ENCODE data around the gene CDADC1.
A peak's percentile ranks its signal among the peaks of the same experiment; 100 is the strongest.
"Not testable (repeated sequence)": the region's sequence is repeated elsewhere in the genome, so short reads cannot be mapped to it uniquely, and the experiment has no call there.

Gene CDADC1

GRCh38 chr13:49240017-49240416, 7.7 kb upstream of the CDADC1 start:
- DNase-seq = peak; percentile 37 to 45

DNA sequence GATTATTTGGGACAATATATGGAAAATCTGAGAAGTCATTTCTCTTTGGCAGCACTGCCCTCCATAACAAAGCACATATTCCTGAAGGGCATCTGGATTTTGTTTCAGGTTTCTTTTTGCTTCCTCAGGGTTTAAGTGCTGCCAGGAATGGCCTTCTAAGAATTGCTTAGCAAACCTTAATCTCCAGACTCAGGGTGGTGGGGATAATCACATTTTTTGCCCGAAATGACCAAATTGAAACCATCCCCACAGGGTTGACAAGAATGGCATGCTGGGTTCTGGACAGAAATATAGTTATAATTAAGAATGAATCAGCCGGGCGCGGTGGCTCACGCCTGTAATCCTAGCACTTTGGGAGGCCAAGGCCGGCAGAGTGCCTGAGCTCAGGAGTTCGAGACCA, 6.4 kb upstream of the CDADC1 start:
- no peak for DNase-seq

DNA sequence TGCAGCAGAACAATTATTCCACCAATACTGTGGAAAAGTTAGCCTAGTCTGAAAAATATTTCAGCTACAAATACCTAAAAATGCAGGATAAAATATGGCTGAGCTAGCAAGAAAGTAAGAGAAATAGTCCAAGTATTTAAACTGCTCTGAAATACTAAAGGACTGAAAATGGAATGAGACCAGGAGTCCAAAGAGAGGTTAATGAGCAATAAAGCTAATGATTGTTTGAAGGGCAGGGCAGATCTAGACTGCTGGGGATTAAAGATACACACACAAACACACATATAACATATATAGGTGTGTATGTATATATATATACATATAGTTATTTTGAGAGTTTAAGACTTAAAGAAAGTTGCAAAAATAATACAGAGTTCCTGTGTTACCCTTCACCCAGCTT, 2.6 kb upstream of the CDADC1 start:
- DNase-seq = no peak

GRCh38 chr13:49246850-49247642, 679 bp upstream of the CDADC1 start:
- DNase-seq = no peak

DNA sequence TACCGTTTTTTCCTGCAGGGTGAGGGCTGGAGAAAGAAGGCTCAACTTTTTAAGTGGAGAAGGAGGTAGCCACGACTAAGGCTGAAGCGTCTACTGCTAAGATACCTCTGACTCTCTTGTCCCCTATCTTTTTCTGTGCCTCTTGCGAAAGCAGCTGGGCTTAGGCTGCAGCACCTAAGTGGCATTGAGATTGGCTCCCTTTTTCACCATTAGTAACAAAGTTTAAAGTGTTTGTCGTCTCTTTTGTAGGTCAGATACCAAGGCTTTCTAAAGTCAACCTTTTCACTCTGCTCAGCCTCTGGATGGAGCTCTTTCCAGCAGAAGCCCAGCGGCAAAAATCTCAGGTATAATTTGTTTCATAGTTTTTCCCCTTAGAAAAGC, 887 bp downstream of the CDADC1 start:
- DNase-seq = no peak

DNA sequence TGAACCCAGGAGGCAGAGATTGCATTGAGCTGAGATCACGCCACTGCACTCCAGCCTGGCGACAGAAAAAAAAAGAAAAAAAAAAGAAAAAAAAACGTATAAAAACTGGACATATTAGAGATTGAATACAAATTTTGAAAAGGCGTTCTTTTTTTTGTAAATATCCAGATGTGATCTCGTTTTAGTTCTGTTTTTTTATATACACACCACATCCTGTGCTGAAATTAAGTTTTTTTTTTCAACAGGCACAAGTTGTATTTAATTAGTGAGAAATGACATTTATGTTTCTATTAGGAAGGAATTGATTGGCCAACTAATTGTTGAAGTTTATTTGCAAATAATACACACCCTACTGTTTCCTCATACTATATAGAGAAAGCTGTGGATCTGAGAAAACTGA, 3.6 kb downstream of the CDADC1 start:
- DNase-seq = no peak

- no peak for DNase-seq
These were observed 5.6 kb downstream of the CDADC1 start for GRCh38 chr13:49253310-49253709.

DNA sequence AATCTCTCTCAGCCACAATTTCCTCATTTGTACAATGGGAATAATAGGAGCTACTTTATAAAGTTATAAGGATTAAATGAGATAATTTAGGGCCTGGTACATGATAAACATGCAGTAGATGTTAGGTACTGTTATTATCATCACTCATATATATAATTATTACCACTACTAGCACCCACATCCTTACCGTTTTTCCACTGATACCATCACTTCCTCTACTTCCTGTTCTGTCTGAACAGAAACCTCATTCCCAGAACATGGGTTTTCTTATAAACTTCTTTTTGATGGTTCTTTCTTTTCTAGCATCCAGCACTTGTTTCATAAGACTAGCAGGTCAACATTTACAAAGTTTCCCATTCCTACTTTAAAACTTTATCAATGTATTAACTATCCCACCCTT, 6.3 kb downstream of the CDADC1 start:
- no peak for DNase-seq

DNA sequence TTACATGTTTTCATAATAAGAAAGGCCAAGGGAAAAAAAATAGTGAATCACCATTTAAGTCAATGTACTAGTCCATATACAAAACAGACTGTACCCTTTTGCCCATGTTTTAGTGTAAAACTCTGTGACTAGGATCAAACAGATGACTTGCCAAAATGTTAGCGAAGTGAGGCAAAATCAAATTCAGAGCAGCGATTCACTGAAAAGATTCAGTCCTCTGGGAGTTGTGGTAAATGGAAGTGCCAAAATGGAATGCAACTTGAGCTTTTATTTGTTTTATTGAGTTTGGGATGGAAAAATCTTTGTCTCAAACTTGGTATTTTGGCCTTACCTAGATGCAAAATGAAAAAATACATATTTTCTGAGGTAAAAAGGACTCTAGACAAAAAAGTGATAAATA, 9.1 kb downstream of the CDADC1 start:
- DNase-seq = no peak

- DNase-seq = no peak
These were observed 10.5 kb downstream of the CDADC1 start for GRCh38 chr13:49258089-49258796.

- no peak for DNase-seq
These were observed 11.9 kb downstream of the CDADC1 start for GRCh38 chr13:49259586-49259985.

GRCh38 chr13:49262634-49263033, 14.9 kb downstream of the CDADC1 start:
- DNase-seq = no peak

DNA sequence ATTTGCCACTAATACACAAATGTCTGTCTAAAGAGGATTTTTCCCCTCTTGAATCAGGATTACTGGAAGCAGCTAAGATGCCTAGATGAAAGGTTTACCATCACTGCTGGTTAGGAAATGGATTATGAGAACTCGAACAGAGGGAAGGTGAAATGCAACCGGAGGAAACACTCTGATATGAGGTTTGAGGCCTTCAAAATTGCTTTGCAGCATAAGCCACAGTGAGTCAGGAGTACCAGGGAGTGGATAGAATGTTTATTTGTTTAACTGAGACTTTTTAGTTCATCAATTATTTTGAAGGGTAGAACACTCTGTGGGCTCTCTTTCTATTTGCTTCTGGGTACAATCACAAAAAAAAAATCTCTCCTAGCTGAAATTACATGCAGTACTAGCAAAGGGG, 18.1 kb downstream of the CDADC1 start:
- DNase-seq = no peak

- DNase-seq = no peak
These were observed 23.5 kb downstream of the CDADC1 start for GRCh38 chr13:49271264-49271663.

GRCh38 chr13:49272296-49272695, 24.6 kb downstream of the CDADC1 start:
- DNase-seq = no peak

- no peak for DNase-seq
These were observed 30.5 kb downstream of the CDADC1 start for GRCh38 chr13:49278211-49278610.

GRCh38 chr13:49279112-49279511, 31.4 kb downstream of the CDADC1 start:
- DNase-seq = no peak

DNA sequence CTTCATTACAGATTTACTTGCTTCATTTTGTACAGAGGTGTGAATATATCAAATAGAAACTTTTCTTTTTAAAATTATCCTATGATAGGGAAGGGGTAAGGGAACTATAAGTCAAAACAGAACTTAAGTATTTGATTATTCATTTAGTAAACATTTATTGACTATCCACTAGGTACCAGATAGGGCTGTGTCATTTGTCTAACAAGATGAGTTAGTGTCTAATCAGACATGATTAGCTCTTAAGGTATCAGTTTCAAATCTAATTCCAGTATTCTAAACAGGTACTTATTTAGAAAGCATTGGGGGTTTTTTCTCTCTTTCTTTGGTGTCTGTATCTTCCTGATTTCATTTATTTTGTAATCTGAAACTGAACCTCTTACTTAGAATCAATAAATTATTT, 32.2 kb downstream of the CDADC1 start:
- no peak for DNase-seq

DNA sequence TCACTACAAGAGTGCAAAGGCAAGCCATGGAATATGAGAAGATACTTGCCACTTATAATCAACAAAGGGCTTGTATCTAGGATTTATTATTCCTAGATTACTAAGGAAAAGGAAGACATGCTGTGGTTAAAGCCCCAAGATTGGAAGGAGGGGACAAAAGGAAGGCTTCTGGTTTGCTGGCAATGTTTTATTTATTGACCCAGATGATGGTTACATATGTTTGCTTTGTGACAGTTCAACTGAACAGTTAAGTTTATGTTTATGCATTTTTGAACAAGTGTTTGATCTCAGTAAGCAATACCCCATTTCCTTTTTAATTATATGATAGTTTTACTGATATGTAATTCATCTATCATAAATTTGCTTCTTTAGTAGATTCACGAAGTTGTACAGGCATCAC, 40.3 kb downstream of the CDADC1 start:
- DNase-seq = no peak

- no peak for DNase-seq
These were observed 40.7 kb downstream of the CDADC1 start for GRCh38 chr13:49288458-49288857.

- no peak for DNase-seq
These were observed 45.2 kb downstream of the CDADC1 start for GRCh38 chr13:49292742-49293486.

DNA sequence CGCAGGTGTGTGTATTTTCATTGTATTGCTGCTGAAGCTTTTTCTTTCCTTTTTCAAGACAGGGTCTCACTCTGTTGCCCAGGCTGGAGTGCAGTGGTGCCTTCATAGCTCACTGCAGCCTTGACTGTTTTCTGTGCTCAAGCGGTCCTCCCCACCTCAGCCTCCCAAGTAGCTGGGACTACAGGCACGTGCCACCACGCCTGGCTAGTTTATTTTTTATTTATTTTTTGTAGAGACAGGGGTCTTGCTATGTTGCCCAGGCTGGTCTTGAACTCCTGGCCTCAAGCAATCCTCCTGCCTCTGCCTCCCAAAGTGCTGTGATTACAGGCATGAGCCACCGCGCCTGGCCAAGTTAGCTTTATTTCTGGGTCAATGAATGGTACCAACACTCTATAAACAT, 47.0 kb downstream of the CDADC1 start:
- not testable (repeated sequence) for DNase-seq

- no peak for DNase-seq
These were observed 47.5 kb downstream of the CDADC1 start for GRCh38 chr13:49295244-49295643.

DNA sequence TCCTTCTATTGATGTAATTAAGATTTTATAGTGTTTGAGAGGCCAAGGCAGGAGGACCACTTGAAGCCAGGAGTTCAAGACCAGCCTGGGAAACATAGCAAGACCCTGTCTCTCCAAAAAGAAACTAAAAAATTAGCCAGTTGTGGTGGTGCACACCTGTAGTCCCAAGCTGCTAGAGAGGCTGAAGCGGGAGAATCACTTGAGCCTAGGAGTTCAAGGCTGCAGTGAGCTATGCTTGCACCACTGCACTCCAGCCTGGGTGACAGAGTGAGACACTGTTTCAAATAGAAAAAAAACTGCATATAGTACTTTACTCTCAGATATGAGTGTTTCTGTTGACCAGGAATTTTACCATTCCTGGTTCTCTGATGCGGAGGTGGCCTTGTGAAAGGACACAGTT, 48.9 kb downstream of the CDADC1 start:
- DNase-seq = no peak

All from activated CD4-positive, alpha-beta T cell treated with anti-CD3 and anti-CD28 coated beads, Interleukin-2, amount 50 U/mL, for 4 hours (primary cell).